ENCODE measurements around the gene DNMBP.
A peak's percentile ranks its signal among the peaks of the same experiment; 100 is the strongest.

Gene DNMBP, protein sequence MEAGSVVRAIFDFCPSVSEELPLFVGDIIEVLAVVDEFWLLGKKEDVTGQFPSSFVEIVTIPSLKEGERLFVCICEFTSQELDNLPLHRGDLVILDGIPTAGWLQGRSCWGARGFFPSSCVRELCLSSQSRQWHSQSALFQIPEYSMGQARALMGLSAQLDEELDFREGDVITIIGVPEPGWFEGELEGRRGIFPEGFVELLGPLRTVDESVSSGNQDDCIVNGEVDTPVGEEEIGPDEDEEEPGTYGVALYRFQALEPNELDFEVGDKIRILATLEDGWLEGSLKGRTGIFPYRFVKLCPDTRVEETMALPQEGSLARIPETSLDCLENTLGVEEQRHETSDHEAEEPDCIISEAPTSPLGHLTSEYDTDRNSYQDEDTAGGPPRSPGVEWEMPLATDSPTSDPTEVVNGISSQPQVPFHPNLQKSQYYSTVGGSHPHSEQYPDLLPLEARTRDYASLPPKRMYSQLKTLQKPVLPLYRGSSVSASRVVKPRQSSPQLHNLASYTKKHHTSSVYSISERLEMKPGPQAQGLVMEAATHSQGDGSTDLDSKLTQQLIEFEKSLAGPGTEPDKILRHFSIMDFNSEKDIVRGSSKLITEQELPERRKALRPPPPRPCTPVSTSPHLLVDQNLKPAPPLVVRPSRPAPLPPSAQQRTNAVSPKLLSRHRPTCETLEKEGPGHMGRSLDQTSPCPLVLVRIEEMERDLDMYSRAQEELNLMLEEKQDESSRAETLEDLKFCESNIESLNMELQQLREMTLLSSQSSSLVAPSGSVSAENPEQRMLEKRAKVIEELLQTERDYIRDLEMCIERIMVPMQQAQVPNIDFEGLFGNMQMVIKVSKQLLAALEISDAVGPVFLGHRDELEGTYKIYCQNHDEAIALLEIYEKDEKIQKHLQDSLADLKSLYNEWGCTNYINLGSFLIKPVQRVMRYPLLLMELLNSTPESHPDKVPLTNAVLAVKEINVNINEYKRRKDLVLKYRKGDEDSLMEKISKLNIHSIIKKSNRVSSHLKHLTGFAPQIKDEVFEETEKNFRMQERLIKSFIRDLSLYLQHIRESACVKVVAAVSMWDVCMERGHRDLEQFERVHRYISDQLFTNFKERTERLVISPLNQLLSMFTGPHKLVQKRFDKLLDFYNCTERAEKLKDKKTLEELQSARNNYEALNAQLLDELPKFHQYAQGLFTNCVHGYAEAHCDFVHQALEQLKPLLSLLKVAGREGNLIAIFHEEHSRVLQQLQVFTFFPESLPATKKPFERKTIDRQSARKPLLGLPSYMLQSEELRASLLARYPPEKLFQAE (N-terminal part only)

DNA sequence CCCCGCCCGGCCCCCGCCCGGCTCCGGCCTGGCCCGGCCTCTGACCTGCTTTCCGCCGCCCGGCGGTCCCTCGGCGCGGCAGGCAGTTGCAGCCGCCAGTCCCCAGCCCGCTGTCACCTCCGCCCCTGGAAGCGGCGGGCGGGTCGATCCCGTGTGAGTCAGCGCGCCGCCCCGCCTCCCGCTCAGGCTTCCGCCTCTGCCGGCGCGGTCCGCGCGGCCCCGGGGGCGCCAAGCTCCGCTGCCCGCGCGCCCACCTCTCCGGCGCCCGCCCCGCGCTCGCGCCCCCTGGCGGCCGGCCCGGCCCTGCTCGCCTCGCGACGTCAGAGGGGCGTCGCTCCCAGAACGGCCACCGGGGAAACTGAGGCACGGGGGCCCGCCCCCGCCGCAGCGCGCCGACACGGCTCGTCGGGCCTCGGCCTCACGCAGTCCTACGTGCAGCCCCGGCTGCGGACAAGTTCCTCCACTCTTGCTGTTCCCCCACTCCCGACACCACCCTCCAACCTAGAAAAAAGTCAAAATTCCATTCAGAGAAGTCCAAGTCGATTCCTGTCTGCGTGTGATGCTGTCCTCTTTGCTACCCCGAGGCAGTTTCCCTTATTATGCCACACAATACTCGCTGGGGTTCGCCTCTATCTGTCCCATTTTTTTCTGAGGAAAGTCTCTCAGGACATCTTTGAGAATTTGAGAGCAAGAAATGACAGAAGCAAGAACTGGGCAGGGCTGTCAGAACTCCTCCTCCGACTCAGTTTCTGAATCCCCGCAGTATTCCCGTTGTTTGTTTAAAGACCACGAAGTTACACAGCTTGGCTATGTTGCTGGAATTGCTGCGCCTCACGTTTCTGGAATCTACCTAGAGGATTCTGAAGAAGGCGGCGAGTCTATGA is at the start of gene DNMBP:
DNMBP (minus strand) TSS at position 155 of the 884 bp plus-strand sequence. CDS start 37,823 bp downstream, outside the sequence.
- peak; percentile 89 for DNase-seq

DNA sequence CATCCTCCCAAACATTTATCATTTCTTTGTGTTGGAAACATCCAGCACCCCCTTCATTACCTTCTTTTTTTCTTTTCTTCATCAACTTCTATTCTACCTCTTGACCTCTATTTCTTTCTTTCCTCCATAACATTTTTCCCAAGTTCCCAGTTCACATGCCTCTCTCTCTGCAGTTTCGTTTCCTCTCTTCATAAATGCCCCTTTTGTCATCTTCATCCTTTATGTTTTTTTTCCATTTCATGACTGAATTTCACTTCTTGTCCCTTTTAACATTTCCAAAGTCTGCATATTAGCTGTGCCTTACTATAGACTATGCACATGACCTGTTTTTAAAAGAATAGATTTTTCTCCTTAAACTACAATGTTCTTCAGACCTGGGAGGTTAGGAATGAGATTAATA is 48.2 kb upstream of the DNMBP start:
- no peak for DNase-seq

DNA sequence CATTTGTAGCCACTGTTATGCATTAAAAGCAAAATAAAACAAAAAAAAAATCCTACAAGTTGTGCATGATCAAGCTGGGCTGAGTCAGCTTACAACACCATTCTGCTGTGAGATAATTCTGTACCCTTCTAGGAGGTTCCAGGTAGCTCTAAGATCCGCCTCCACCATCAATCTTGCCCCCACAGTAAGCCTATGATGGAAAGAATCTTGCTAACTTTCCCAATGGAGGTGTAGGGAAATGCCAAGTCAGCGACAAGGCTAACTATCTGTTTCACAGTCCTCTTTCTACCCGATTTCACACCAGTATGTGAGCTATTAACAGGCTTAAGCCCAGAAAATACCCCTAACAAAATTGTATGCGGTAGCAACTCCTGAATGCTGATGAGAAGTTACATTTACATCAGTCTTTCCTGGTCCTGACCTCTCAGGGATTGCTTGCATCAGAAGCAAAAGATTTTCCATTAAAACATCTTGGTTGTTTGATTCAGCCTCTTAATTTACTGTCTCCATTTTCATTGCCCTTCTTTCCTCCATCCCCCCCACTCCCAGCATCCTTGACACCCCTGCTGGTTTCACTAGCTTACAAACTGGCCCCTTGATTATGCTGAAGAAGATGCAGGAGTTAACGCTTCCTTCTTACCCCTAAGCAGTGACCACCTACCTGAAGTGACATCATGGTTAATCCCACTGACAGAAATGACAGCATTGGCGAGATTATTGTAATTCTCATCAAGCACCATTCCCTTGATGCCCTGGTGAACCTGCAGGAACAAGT is 44.1 kb upstream of the DNMBP start:
- no peak for DNase-seq

DNA sequence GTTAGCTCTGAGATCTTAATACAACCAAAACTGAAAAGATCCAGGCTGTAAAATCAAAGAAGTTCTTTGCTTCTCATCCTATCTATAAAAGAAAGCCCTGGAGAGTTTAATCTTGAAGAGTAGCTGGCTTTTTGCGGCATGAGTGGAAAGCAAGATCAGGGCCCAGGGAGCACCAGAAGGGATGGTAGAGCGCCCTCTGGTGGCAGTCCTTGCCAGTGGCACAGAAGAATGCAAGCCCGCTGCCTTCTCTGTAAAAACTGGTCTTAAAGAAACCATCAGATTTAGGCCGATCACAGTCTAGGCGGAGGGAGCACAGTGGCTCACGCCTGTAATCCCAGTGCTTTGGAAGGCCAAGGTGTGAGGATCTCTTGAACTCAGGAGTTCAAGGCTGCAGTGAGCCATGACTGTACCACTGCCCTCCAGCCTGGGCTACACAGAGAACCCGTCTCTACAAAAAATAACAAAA is 36.3 kb upstream of the DNMBP start:
- DNase-seq = peak; percentile 86

DNA sequence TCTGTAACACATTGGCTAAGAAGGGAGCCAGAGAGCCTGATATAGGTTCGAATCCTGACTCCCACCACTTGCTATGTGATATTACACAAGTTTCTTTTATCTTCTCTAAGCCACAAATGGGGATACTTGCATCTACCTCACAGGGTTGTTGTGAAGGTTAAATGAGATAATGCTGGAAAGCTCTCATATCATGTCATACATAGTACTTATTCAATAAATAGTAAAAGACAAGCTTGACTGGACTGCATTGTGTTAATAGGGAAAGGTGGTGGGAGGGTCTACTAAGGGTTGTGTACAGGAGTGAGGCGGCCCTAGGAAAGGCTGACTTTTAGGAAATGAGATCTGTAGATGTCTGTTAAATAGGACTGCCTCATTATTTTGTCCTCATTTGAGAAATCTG is 35.8 kb upstream of the DNMBP start:
- no peak for DNase-seq

DNA sequence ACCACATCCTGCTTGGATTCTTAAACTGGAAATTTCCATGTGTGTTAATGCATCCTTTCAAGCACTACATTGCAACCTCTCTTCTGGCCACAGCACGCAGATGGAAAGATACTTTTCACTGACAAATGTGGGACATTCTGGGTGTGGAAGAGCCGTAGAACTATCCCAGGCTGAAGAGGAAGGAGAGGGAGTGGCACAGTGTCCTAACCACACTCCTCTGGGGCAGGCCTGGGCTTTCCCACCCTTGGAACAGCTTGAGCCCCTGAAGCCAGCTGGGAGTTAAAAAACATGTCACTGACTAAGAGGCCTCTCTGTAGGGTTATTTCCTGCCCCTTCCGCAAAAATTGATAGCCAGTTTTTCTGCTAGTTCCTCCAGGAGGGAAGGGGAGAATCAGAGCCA is 34.0 kb upstream of the DNMBP start:
- peak; percentile 42 for DNase-seq

DNA sequence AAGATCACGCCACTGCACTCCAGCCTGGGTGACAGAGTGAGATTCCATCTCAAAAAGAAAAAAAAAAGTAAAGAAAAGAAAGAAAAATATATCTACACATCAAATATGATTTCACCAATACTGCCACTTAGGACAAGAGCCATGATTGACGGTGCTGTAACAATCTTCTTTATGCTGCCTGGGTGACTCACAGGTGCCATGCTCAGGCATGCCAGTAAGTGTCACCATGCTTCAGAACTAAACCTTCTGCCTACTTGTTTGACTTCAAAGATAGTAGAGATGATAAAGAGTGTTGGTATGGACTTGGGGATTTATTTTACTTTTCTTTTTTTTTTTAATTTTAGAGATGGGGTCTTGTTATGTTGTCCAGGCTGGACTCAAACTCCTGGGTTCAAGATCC is 33.6 kb upstream of the DNMBP start:
- no peak for DNase-seq

DNA sequence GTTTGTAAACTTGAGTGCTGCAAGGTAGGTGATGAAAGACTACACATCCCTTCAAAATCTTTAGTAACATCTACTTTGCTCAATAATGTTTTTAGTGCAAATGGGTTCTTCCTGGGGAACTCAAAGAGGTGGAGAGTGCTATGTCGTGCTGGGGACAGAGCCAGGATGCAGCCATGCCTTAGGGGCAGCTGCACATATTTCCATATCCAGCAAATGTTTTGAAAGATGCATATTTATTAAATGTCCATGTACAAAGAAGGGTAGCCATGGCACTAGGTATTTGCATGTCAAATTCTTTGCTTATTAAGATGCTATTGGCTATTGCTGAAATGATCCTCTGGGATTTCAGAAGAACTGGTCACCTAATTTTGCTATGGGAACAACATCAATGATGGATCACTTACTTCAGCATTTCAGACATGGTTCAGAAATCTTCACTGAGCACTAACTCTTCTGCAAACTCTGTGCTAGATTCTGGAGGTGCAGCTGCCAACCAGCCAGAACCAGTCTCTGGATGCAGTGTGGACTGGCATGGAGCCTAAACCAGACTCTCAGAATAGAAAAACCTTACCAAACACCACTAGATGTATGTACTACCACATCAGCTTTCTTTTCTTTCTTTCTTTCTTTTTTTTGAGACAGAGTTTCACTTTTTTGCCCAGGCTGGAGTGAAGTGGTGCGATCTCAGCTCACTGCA is 31.7 kb upstream of the DNMBP start:
- peak; percentile 40 for DNase-seq

DNA sequence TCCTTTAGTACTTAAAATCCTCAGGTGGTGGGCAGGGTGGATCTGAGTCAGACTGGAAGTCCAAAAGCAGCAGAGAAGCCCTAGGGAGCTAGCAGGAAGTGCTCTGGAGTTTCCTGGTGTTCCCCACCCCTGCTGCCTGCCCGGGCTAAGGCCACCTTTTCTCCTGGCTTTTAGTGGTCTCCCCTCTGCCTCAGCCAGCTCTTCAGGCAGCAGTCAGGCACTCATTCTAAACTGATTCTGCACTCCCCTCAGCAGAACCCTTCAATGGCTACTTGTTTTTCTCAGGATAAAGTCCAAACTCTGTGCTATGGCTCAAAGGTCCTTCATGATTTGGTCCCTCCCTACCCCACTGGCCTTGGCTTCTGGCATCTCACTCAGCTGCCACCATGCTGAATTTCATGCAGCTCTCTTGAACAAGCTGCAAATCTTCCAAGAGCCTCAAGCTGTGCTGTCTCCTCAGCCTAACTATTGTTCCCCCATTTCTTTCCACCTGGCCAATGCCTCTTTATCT is 28.9 kb upstream of the DNMBP start:
- no peak for DNase-seq

DNA sequence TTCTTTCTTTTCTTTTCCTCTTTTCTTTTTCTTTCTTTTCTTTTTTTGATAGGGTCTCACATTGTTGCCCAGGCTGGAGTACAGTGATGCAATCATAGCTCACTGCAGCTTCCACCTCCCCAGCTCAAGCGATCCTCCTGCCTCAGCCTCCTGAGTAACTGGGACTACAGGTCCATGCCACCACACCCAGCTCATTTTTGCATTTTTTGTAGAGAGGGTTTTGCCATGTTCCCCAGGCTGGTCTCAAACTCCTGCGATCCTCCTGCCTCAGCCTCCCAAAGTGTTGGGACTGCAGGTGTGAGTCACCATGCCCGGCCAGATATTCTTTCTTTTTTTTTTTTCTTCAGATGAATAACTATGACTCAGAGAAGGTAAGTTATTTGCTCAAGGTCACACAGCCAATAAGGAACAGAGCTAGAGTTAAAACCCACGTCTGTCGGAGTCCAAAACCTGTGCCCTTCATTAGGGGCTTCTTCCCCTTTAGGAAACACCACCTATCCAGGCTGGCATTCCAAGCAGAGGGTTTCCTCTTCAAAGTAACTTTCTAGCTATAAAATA is 28.1 kb upstream of the DNMBP start:
- DNase-seq = no peak

DNA sequence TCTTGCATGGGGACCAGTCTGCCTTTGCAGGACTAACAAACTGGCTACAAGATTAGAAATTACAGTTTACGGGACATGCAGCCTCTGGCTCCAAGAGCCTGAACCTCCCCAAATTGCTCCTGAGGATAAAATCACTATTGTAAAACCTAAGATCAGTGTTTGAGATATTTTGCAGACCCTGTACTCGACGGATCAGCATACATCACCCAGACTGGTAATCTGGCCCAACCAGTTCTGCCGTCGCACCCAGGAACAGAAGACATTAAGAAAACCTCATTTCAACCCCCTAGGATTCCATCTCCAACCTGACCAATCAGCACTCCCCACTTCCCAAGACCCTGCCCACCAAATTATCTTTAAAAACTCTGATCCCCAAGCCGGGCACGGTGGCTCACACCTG is 27.1 kb upstream of the DNMBP start:
- DNase-seq = no peak

DNA sequence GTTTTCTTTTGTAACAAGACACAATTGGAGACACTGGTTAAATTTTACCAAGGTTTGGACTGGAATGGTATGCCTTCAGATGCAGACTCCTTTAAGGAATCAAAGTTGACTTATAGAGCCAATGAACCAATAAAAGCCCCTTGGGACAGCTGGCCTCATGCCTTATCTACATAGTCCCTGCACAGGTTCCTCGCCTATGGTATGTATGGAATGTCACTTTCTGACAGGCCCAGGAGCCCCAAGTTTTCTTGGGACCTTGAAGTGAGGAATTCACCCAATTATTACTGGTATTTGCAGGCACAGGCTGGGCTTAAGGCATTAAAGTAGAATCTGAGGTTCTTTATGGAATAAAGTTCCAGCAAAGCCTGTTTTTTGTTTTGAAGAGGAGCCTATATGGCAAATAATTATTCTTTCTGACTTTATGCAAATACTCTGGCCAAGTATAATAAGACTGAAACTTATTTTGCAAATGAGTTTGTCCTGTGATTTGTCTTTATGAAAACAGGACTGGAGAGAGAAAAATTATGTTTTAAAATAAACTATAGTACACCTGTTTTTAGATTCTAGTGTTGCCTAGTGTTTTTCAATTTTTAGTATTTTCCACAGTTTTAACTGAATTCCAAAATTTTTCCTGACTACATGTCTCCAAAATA is 24.1 kb upstream of the DNMBP start:
- no peak for DNase-seq

DNA sequence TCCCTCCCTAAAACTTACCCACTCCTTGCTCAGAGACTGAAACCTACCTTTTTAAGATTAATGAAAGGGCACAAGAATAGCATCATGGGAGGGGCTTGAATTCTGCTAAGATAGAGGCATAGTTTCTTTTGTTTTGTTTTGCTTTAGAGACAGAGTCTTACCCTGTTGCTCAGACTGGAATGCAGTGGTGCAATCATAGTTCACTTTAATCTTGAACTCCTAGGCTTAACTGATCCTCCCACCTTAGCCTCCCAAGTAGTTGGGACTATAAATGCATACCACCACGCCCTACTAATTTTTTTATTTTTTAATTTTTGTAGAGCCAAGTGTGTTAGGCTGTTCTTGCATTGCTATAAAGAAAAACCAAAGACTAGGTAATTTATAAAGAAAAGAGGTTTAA is 17.7 kb upstream of the DNMBP start:
- DNase-seq = no peak

DNA sequence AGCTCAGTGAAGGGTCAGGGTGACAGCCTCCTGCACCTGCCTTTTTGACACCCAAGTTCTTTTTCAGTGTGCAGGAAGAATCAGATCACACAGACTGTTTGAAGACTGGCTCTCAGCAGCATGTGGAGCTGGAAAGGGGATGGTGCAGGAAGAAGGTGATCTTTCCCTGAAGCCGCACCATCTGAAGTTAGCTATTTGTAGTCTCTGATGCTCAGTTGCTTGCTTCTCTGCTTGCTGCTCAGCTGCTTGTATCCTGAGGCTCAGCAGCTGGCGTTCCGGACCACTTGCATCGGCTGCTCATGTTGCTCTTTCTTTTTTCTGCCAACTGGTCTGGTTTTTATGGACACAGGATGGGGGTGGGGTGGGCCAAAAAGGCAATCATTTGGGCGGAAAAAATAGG is 15.8 kb upstream of the DNMBP start:
- DNase-seq = peak; percentile 64

DNA sequence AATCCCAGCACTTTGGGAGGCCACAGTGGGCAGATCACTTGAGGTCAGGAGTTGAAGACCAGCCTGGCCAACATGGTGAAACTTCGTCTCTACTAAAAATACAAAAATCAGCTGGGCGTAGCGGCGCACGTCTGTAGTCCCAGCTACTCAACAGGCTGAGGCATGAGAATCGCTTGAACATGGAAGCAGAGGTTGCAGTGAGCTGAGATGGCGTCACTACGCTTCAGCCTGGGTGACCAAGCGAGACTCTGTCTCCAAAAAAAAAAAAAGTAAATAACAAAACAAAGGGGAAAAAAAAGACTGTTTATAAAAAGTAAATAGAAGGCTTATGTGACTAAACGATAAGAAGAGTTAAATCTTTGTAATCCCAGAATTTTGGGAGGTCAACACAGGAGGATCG is 15.0 kb upstream of the DNMBP start:
- no peak for DNase-seq

DNA sequence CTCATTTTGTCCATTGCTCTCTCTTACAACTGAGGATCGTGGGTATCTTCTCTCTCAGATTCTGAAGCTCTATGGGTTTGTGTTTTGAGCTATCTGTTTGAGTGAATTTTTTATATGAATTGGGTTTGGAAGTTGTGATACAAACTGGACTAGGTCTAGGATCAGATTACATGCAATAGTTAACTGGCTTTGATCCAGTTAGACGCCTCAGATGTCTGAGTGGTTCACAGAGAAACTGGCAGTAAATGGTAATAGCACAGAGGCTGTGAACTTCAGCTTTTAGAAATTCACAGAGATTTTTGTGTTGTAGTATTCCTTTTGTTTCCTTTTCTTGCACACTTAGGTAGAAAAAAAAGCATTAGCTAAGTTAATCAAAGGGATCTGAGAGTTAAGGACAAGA is 12.7 kb upstream of the DNMBP start:
- DNase-seq = no peak

DNA sequence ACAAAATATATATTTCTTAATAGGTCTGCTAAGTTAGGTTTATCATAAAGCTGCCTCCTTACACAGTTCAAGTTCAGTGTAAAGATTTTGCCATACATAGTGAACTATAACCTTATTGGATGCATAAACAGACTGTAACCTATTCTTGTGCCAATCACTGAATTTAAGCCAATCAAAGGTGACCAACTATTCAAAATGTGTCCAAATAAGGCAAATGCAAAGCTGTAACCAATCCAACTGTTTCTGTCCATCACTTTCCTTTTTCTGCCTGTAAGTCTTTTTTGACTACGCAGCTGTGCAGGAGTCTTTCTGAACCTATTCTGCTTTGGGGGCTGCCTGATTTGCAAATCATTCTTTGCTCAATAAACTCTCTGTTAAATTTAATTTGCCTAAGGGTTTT is 11.6 kb upstream of the DNMBP start:
- no peak for DNase-seq

DNA sequence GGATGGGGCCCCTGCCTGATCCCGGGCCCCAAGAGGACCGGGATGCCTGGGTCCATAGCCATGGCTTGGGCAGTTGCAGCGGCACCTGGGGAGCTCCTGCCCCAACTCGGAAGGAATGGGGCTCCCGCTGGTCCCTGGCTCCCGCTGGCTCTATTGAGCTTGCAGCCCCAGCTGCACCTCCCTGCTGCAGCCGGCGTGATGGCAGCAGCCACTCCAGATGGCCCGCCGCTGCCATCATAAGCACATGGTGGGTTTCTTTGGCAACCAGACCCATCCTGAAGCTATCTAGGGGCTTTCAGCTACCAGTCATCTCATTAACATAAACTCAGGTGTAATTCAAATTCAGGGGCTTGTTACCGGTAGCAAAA is 11.1 kb upstream of the DNMBP start:
- no peak for DNase-seq

DNA sequence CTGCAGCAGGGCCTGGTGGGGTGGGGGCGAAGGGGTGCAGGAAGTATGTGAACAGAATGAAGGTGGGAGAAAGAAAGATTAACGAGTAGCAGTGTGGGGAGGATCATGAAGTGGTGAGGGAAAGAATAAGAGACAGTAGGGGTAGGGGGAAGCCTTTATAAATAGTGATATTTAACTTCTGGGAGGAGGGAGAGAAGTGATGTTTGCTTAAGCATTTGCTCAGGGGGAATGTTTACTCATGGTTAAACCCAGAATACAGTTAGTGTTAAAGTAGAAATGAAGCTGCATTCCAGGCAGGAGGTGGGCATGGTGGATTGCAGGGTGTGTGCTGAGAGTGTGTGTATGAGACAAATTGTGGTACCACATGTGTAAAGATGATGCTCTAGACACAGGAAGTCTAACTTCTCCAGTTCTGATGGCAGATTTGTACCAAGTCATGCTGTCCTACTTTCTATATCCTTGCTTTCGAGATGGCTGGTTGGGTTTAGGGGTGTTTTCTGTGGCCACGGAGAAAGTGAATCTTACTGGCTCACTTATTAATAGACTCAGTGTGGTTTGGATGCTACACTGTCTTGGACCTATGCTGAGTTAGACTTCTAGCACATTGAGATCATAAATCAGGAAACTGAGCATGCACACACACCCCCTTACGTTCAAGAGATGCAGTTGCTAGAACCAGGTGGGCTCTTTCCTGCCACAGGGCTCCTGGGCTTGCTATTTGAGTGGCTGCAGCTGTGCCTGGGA is 10.6 kb upstream of the DNMBP start:
- DNase-seq = no peak
